DMS 273 treated with DMSO at 0.1 percent for 48 hours (cell line): ENCODE results near the gene FAF1.
A peak's percentile ranks its signal among the peaks of the same experiment; 100 is the strongest.
"Not testable (repeated sequence)": the region's sequence is repeated elsewhere in the genome, so short reads cannot be mapped to it uniquely, and the experiment has no call there.

Experiments used
- DNase-seq: peaks from one replicate; lab custom pipeline; 2025; lab: John Stamatoyannopoulos, UW

FAF1 gene

DNA sequence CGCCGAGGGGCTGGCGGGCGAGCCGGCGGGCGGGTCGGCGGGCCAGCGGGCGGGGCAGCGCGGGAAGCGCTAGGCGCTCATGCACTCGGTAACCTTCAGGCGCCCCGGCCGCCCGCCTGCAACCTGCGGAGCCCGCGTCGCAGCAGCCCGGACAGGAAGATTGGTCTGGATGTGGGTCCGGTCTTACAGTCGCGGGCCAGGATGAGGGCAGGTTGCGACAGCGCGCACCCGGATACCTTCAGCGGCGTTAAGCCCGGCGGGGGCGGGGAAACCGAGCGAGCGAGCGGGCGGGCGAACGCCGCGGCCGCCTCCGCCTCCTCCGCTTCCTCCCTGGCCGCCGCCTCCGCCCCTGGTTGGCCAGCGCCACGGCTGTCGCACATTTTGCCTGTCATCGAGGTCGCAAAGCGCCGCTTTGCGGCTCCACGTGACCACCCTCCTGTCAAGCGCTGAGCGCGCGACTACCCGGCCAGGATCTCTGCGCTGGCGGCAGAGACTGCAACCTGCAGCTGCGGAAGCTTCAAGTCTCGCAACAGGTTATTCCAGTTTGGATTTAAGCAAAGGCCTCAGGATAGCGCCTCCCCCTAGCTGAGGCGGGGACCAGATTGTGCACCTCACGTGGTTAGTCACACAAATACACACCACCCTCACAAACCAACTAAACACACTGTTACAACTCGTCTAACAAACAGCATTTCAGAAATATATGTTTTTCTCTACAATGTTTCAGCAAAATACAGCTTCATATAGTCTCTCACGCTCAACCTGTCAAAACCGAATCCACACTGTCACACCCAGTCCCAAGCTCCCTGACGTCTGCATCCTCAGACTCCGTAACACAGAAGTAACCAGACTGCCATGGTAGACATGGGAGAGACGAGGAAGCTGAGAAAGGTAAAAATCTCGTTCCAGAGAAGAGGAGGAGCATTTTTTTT, at the start of gene FAF1:
Gene FAF1, minus strand, starts transcription at position 355 of the 932 bp plus-strand sequence. CDS start 456 bp downstream, outside the sequence.
- peak; percentile 95 for DNase-seq

GRCh38 chr1:51009381-51009780, 49.3 kb upstream of the FAF1 start:
- no peak for DNase-seq

DNA sequence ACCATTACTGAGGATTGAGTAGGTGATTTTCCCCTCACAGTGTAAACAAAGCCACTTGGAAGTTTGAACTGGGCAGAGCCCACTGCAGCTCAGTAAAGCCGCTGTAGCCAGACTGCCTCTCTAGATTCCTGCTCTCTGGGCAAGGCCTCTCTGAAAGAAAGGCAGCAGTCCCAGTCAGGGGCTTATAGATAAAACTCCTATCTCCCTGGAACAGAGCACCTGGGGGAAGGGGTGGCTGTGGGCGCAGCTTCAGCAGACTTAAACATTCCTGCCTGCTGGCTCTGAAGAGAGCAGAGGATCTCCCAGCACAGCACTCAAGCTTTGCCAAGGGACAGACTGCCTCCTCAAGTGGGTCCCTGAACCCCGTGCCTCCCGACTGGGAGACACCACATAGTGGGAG, 45.5 kb upstream of the FAF1 start:
- DNase-seq: not testable (repeated sequence)

GRCh38 chr1:51002516-51002915, 42.4 kb upstream of the FAF1 start:
- no peak for DNase-seq

DNA sequence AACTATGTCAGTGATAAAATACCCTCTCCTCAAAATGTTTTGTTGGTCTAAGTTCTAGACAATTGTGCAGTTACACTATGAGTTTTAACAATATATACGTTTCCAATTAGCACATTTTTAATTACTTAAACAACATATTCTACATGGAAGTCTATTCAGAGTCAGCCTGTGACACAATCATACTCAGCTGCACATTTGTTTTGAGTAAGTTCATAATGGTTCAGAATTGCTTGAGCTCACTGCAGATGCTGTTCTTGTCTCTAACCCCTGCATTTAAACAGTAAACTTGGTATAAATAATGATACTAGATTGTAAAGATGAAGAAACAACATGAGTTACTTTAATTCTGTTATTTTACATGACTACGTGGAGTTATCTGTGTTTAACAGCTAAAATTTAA, 40.6 kb upstream of the FAF1 start:
- DNase-seq: no peak

- no peak for DNase-seq
These were observed 40.1 kb upstream of the FAF1 start for GRCh38 chr1:51000160-51000559.

- DNase-seq: not testable (repeated sequence)
These were observed 39.3 kb upstream of the FAF1 start for GRCh38 chr1:50999375-50999774.

DNA sequence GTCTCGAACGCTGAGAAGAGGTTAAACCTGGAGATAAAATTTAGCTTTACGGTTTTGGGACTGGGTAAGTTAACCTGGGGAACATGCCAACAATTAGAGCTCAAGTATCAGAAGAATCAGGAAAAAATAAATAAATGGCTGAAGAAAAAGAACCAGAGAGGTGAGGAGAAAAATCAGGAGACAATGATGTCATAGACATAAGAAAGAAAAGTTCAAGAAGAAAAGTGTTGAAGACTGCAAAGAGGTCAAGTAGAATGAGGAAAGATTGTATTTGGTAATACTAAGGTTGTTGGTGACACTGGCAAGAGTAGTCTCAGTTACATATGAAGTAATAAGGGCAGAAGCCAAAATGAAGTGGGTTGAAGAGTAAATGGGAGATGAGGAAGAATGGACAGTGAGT, 36.0 kb upstream of the FAF1 start:
- no peak for DNase-seq

DNA sequence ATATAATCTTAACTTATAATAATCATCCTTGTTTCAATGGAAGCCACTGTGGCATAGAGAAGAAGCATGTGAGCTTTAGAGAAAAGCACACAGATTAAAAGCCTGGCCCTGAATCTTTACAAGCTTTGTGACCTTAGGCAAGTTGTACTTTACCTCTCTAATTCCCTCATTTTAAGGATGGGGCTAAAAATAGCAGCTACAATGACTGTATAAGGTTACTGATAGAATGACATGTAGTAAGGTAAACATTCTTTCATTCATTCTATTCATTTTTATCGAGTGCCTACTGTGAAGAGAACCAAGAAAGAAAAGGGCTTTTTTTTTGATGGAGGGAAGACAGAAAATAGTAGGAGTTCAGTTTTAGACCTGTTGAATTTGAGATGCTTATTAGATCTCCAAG, 35.6 kb upstream of the FAF1 start:
- no peak for DNase-seq

- DNase-seq: no peak
These were observed 34.9 kb upstream of the FAF1 start for GRCh38 chr1:50994997-50995396.

GRCh38 chr1:50993645-50994044, 33.6 kb upstream of the FAF1 start:
- DNase-seq: no peak

- DNase-seq: no peak
These were observed 32.7 kb upstream of the FAF1 start for GRCh38 chr1:50992532-50993318.

DNA sequence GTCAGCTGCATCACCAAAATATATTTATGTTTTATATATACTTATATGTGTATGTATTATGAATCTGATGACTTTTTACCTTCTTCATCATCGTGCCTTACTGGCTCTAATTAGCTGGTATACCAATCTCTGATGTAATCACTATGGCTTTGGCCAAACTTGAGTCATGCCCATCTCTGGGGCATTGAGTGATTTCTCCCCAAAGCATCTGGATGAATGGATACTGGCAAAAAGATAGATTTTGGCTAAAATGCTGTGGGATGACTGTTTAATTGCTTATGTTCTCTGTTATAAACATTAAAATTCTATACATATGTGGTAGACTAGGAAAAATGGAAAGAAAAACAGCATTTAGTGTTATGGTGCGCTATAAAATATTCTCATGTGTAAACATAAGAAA, 29.6 kb upstream of the FAF1 start:
- no peak for DNase-seq

- DNase-seq: no peak
These were observed 26.6 kb upstream of the FAF1 start for GRCh38 chr1:50986653-50987052.

GRCh38 chr1:50985094-50985493, 25.0 kb upstream of the FAF1 start:
- DNase-seq: no peak

DNA sequence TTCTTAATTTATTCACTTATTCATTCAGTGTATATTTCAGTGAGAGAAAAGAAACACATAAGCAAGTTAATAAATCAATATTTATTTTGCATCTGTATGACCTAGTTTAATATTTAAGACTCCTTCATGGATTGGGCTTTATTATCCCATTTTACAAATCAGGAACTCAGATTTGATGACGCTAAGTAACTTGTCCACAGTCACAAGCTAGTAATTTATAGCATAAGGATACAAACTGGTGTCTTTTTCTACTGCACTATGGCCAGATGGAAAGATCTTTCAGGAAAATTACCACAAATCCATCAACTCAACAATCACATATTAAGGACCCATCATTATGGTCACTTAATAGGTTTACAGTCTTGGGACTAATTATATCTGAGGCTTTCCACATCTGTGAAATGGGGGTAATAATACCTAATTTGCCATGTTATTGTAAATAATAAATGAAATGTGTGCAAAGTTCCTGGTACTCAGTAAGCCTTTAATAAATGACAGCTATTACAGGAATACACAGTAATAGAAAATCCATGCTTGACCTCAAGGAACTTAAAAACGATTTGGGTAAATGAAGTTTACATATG, 23.2 kb upstream of the FAF1 start:
- DNase-seq: peak; percentile 63

GRCh38 chr1:50982611-50983010, 22.5 kb upstream of the FAF1 start:
- DNase-seq: no peak

DNA sequence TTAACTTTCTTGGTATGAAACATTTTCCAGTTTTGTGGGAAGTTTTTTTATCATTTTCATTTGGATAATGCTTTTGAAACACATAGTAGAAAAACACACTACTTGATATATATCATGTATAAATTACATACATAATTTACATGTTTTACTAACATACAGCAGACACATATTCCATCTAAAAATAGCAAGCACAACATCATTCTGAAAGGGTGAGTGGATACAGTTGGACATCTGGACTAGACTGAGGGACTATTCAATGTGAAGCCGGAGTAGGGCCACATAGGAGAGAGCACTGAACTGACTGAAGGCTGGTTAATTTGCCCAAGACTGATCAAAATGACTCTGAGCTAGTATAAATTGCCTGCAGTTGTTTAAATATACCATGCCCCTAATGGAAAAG, 21.7 kb upstream of the FAF1 start:
- DNase-seq: peak; percentile 81

DNA sequence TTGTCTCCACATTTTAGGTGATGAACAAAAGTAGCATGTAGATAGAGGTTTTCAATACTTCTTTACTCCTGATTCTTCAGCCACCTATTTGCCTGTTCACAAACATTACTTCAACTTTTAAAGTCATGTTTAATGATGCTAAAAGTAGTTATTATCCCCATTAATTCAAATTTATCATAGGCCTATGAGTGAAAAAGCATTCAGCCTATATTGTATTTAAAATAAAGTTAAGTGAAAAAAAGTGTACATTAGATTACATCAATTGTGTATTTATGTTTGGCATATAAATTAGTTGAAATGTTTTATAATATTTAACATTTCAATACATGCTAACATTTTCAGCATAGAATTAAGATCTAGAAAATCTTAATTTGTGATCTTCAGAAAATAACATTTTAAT, 20.4 kb upstream of the FAF1 start:
- no peak for DNase-seq

GRCh38 chr1:50979937-50980336, 19.9 kb upstream of the FAF1 start:
- no peak for DNase-seq

DNA sequence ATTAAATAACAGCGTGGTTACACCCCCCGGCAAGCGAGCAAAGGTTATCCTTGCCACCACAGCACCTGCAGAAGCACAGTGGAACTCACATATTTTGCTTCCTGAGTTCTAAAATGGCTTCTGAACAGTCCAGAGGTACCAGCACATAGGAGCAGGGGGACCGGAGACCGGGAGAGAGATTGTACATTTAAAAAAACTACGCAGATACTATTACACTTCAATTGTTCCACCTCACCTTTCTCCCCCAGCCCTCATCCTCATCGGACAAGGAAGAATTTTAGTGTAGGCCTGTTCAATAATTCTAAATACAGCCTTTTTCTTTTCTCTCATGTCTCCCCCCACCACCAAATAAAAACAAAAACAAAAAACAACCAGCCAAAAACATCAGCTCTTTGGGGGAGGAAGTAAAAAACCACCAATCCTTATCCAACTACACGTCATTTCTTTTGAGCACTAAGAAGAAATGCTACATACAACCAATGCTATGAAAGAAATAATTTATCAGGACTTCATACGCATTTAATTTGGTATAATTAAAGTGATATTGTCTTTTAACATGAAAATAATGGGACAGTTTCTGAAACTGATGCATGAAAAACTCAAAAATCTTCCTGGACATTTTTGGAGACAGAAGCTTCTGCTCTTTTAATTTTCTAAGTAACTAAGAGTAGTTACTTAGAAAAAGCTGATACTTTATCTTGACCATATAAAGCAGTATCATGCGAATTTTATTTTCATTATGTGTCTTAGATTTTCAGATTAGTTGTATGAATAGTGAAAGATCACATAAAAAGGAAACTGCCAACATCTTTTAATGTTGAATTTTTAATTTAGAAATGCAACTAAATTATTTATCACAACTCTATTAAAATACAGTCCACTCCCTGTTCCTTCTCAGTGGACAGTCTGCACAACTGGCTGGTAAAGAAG, 19.1 kb upstream of the FAF1 start:
- peak; percentile 82 for DNase-seq
